Right forelimb (tissue), 1 donor: ENCODE data around the gene CES3.
"Not testable (repeated sequence)": the region's sequence is repeated elsewhere in the genome, so short reads cannot be mapped to it uniquely, and the experiment has no call there.

Experiments
- DNase-seq: peaks from one replicate; pipeline ENCODE4 v3.0.0-alpha.2; 2018

The CES3 gene

DNA sequence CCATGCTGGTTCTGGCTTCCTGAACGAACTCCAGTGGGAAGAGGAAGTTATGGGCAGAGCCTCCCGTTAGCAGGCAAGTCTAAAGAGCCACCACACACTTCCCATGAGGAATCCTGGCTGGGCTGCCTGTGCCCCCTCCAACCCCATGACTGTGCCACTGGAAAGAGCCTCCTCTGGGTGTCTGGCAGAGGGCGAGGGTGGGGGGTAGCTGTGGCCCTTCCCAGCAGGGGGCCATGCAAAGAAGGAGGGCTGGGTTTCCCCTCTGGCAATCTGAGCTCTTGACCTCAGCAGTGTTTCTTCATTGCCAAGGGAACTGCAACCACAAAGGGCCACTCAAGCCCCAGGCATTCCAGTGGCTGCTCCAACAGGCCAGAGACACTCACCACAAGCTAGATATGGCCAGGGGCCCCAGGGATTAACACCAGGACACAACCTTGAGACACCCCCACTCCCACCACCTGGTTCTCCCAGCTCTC is 34.1 kb upstream of the CES3 start:
- DNase-seq: no peak

DNA sequence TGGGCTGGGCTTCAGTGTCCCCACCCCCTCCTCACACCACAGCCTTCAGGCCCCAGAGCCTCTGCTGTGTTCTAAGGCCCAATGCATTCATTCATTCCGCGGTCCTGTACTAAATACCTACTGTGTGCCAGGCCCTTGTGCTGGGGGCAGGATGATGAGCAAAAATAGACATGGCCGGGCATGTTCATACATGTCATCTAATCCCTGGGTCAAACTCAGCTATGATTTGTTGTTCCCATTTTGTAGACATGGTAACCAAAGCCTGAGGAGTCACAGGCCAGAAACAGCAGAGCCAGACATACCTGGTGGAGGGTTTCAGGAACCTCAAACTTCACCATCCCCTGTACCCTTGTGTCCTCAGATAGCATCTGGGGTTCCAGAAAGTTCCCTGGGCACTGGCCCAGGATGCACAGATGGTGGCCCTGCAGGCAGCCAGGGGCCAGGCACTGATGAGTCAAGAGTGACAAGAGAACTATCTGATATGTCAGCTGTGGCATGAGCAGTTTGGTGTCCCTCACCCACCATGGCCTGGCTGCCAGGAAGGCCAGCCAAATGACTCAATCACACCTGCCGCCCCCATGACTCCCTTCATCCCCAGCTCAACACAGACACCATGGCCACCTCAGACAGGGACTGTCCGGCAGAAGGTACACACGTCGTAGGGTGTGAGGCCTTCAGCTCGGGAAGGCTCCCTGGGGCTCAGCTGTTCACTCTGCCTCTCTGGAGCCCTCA is 33.0 kb upstream of the CES3 start:
- DNase-seq: no peak

DNA sequence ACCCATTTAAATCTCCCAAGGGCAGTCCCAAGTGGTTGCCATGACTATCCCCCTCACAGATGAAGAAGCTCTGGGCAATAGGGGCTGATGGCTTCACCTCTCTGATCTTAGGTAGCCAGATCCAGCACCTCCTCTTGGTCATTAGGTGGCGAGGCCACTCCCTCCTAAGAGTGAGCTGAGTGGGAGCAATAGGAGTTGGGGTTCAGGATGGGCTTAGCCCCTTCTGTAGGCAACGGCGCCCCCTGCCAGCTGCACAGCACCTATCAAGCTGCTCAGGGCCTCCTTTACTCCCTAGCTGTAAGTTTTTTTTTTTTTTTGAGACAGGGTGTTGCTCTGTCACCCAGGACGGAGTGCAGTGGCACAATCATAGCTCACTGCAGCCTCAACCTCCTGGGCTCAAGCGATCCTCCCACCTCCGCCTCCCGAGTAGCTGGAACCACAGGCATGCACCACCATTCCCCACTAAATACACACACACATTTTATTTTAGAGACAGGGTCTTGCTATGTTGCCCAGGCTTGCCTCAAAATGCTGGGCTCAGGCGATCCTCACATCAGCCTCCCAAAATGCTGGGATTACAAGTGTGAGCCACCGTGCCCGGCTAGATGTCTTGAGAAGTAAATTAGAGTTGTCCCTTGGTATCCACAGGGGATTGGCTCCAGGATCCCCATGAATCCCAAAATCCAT is 32.2 kb upstream of the CES3 start:
- no peak for DNase-seq

DNA sequence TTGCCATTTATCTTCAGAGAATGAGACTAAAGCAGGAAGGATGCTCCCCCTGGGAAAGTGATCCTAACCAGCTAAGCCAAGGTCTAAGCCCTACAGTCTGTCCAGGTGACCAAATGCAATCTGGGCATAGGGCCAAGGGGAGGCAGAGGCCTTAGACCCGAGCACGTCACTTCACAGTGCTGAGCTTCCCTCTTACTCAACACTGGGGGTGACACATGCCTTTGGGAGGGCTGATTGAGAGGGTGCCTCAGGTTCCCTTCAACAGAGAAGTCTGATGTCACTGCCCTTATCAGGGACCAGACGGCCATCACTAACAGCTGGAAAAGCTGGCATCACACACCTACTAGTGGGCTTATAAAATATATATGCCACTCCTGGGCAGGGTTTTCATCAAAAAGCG is 30.9 kb upstream of the CES3 start:
- no peak for DNase-seq

DNA sequence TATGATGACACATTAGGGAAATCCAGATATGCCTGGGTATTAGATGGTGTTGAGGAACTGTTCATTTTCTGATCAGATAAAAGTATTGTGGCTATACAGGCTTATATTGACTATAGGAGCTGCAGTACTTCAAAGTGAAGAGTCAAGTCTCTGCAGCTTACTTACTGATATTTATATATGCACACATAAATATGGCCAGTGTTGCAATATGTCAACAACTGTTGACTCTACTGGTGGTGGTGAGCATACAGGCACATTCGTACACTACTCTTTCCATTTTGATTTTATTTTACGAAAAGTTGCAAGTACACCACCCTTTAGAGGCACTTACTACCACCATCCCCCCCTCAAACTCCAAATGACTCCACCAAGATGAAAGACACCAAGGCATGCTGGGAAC is 29.4 kb upstream of the CES3 start:
- DNase-seq: no peak

DNA sequence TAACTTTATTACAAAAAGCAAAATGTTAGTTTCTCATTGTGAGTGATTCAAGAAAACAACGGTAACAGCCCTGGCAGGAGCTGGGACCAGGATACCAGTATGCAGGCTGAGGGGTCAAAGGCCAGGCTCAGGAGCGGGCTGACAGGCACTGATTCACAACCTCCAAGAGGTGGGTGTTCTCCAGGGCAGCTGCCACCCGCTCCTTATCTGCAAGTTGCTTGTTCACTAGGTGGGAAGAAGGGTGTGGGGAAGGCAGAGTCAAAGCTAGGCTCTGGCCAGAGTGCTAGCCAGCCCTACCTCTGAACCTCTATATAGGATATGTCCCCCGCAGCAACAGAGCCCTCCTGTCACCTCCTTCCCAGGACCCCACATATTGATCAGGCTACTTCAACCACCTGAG is 29.0 kb upstream of the CES3 start:
- DNase-seq: no peak

DNA sequence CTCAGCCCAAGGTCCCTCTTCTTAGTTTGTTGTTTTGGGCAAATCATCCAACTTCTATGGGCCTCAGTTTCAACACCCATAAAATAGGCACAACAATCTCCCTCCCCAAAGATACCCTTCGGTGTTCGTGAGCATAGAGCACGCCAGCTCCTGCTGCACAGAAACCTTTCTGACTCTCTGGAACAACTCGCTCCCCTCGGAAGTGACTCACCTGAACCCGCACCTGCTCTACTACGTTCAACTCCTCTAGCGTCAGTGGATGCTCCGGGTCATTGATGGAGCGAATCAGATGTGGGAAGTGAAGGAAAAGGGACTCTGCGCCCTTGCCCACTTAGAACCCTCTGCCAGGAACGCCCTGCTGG is 27.3 kb upstream of the CES3 start:
- DNase-seq: no peak

DNA sequence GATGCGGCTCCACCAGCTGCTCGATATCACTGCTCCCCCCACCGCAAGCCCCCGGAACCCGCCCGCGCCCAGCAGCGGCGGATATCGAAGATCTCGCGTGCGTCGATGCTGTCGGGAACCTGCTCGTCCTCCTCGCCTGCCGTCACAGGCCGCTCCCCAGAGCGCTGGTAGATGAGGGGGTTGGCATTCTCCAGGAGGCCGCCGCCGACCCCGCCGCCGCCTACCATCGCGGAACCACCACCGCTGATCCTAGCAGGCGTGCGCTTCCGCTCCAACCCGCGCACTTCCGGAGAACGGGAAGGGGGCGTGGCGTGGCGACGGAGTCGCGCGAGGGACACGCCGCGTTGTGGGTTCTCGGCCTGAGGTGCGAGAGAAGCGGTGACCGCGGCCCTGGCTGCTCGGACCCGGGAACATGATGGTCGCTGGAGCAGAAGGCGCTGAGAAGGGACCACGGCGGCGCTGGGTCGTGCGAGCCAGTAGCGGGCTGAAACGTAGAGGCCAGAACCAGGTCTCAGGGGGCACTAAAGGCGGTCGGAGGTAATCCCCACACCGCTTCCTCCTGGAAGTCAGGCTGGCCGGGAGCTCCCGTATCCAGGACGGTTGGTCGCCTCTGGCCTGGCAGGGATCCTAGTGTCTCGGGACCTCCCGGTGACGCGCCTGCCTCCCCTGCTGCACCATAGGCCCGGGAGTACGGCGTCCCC is 26.8 kb upstream of the CES3 start, which contains the start of gene CIAO2B:
CIAO2B (minus strand) TSS at position 265 of the 701 bp plus-strand sequence; CDS start at position 227, 38 bp downstream.
- DNase-seq: peak; percentile 93

DNA sequence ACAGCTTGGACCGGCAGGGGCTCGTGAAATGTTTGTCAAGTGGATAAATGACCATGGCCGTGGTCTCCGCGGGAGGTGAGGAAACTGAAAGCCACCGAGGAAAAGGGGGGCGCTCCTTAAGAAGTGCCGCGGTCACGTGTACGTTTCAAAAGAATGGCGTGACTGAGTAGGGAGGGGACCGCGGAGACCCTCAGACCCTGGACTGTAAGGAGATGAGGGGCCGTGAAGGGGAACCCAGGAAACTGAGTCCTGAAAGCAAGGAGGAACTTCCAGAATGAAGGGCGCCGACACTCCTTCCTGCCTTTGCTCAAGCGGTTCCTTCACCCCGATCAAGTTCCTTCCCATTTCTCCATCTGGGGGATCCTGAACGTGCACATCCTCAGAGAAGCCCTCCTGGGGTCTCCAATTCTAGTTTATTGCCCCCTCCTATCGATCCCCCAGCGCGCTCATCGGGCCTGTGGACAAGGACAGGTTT is 26.2 kb upstream of the CES3 start:
- DNase-seq: not testable (repeated sequence)

DNA sequence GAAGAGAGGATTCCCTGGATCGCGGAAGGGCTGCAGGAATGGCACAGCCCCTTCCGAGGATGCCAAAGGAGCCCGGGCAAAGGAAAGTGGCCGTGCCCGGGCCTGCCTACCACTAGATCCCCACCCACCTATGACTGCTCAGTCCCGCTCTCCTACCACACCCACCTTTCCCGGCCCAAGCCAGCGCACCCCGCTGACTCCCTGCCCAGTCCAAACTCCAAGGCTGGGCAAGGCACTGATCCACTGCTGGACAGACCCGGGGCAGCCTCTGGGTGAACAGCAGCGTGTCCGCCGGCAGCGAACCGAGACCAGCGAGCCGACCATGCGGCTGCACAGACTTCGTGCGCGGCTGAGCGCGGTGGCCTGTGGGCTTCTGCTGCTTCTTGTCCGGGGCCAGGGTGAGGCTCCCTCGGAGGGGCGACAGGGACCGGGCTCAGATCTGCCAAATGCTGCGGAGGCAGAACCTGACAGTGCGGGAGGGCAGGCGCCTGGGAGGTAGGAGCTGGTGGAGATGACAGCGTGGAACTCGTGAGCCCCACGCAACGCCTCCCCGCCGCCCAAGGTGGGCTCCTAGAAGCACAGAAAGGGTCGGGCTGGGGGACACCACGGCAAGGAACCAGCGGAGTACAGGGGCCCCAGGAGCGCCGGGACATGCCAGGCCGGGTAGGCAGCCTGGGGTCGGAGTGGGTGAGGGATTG is 25.6 kb upstream of the CES3 start, which contains the start of gene CES2:
CES2 (plus strand) TSS at position 203 of the 698 bp plus-strand sequence; CDS start at position 323, 120 bp downstream.
- DNase-seq: no peak

DNA sequence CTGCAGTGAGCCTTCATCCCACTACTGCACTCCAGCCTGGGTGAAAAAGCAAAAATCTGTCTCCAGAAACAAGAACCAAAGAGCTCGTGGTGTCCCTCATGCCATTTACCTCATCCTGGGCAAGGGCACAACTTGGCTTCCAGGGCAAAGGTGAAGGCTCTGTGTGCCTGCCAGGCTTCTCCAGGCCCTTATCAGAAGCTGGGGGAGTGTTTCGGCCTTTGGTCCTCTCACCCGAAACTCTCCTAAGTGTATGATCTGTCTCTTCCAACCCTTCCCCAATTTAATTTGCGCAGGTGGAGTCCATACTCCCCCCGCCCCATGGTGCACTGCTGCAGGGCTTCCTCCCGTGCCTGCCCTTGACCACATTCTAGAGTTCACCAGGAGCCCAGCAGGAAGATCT is 24.6 kb upstream of the CES3 start:
- DNase-seq: no peak

DNA sequence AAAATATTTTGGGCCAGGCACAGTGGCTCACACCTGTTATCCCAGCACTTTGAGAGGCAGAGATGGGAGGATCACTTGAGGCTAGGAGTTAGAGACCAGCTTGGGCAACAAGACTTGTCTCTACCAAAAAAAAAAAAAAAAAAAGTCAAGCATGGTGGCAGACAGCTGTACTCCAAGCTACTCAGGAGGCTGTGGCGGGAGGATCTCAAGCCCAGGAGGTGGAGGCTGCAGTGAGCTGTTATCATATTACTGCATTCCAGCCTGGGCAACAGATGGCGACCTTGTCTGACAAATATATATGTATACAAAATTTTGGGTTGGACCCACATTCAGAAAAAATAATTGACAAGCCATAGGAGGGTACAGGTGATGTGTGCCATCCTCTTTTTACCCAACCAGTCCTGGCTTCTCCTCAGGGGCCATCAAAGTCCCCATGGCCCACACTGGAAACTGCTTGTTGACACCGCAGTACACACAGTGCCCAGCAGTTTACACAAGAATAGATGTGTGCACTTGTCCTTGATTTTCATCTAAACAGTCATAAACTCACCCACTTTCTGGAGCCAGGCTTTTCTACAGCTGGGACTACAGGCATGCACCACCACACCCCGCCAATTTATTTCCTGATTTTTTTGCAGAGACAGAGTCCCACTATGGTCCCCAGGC is 24.0 kb upstream of the CES3 start:
- no peak for DNase-seq

DNA sequence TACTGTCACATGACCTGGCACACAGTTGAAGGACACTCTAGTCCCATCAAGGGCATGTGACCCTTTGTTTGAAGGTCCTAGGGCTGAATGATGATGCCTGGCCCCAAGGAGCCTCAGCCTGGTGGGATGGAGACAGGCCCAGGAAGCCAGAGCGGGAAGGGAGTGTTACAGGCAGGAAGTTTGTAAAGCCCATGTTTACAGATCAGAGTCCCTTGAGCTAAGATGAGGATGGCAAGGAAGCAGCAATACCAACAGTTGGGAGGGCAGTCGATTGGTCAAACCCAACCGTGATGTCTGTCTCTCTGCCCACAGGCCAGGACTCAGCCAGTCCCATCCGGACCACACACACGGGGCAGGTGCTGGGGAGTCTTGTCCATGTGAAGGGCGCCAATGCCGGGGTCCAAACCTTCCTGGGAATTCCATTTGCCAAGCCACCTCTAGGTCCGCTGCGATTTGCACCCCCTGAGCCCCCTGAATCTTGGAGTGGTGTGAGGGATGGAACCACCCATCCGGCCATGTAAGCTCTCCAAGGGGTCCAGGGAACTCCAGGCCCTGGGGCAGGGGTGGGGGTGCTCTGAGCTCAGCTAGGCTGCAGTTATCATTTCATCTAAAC is 23.2 kb upstream of the CES3 start:
- DNase-seq: no peak

DNA sequence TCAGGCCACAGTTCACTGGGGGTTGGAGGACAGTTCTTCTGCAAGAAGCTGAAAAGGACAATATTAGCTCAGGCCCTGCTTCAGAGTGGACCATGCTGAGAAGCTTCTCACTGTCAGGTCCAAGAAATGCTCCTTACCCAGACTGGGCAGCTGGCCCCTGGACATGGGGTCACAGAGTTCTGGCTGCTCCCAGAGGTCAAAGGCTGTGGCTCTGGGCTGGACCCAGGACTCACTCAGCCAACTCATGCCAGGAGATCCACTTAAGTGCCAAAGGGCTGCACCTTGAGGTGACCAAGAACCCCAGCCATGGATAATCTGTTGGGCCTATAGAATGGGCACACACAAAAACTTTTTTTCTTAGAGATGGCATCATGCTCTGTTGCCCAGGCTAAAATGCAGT is 21.7 kb upstream of the CES3 start:
- no peak for DNase-seq

DNA sequence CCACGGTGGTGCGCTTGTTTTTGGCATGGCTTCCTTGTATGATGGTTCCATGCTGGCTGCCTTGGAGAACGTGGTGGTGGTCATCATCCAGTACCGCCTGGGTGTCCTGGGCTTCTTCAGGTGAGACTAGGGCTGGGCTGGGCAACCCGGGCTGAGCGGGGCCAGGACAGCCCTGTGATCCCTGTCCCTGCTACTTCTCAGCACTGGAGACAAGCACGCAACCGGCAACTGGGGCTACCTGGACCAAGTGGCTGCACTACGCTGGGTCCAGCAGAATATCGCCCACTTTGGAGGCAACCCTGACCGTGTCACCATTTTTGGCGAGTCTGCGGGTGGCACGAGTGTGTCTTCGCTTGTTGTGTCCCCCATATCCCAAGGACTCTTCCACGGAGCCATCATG is 20.8 kb upstream of the CES3 start:
- no peak for DNase-seq

DNA sequence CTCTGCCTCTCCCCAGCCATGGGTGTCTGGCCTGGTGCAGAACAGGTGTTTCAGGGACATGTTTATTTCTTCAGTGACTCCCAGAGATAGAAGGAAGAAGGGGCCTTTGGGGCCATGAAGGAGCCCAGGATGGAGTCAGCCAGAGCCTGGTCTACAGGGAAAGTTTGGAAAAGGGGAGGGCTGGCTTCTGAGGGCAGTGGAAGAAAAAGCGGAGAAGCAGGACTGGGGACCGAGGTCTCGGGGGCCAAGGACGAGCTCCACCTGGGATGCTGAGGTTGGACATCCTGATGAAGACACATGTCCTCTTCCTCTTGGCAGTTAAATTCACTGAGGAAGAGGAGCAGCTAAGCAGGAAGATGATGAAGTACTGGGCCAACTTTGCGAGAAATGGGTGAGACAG is 18.1 kb upstream of the CES3 start:
- DNase-seq: no peak

DNA sequence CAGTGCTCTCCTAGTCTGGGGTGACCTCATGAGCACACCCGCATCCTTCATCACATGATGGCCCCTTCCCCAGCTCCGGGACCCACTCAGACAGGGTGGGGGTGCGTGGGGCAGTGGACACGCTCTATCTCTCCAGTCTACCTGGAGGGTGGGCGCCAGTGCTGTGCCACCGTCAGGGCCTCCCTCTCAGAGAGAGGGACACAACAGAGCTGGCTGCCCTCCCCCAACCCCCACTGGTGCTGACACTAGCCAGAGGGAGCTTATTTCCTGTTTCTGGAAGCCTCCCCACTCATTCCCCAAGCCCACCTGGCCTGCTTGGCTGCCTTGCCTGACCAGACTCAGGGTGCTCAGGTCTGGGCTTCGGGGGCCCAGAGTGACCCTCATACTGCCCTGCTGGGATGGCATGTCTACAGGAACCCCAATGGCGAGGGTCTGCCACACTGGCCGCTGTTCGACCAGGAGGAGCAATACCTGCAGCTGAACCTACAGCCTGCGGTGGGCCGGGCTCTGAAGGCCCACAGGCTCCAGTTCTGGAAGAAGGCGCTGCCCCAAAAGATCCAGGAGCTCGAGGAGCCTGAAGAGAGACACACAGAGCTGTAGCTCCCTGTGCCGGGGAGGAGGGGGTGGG is 17.5 kb upstream of the CES3 start:
- DNase-seq: no peak

DNA sequence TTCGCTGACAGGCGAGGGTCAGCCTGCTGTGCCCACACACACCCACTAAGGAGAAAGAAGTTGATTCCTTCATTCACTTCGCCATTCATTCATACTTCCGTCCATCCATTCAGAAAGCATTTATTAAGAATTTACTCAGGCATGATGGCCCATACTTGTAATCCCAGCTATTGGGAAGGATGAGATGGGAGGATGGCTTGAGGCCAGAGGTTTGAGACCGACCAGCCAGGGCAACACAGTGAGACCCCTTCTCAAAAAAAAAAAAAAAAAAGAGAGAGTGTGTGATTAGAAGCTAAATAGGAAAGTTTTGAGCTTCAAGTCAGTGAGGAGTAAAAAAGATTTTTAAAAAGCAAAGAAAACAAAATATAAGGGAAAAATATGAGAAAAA is 17.0 kb upstream of the CES3 start:
- DNase-seq: no peak

DNA sequence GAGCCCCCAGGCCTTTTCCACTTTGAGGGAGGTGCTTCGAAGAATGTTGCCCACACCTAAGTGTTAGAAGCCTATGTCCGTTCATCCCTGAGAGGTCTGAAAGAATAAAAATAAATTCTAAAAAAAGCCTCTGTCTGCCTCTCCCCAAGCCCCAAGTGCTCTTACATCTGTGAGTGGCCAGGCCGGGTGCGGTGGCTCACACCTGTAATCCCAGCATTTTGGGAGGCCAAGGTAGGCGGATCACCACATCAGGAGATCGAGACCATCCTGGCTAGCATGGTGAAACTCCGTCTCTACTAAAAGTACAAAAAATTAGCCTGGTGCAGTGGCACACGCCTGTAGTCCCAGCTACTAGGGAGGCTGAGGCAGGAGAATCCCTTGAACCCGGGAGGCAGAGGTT is 16.1 kb upstream of the CES3 start:
- not testable (repeated sequence) for DNase-seq

DNA sequence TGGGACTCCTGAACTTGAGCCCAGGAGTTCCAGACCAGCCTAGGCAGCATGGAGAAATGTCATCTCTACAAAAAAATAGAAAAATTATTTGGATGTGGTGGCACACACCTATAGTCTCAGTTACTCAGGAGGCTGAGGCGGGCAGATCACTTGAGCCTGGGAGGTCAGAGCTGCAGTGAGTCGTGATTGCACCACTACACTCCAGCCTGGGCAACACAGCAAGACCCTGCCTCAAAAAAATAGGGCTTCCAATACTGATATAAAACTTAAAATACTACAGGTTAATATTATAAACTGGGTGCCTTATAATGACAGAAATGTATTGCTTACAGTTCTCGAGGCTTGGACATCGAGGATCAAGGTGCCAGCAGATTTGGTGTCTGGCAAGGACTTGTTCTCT is 15.1 kb upstream of the CES3 start:
- no peak for DNase-seq

DNA sequence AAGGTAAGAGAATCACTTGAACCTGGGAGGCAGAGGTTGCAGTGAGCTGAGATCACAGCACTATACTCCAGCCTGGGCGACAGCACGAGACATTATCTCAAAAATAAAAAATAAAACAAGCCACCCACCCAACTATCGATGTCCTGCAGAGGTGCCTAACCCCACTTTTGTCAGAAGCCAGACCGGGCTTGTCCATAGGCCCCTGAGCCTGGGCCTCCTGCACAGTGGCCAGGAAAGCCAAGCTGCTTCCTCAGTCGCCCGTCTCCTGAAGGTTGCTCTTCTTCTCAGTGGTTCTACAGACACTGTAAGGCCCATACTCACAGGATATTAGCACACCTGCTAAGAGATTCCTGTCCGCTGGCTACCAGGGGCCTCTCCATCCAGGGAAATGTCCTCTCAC is 14.5 kb upstream of the CES3 start:
- DNase-seq: no peak

DNA sequence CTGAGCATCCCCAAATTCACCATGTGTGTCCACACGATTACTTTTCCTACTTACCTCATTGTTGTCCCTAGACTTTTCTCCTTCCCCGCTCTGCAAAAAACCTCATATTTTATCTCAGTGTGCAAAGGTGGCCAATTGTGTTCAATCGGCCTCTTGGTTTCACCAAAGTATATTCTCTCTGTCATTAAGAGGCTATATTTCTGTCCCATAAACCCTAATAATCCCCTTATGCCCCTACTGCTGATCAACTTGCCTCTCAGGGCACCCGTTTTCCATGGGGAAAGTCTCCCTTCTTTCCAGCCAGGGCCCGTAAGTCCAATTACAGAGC is 14.1 kb upstream of the CES3 start:
- DNase-seq: no peak
